GM23338 (cell line): Measurements from ENCODE around the gene RBM45. TPM values are rescaled to one million over a fixed set of nuclear protein-coding genes. Genes with fewer than 3 reads are reported as not detected.

ENCODE experiments used
- ATAC-seq: fragments of 200-7000 bp; cut with Tn5 transposase; 3 replicates; pipeline ENCODE4 v1.9.1; 2020
- DNase-seq: peaks from one replicate; pipeline ENCODE4 v3.0.0-alpha.2; 2015; ENCODE audit warnings: low spot score
- H2AFZ ChIP-seq: fragments of 200-600 bp; sonication (generic); 2 replicates; pipeline ENCODE4 v1.8.0; 2016; ENCODE audit warnings: antibody characterized with exemption, mild to moderate bottlenecking, moderate library complexity
- H3F3A ChIP-seq: fragments of 200-600 bp; sonication (generic); replicated peaks from 2 replicates; pipeline ENCODE4 v1.8.0; 2017; ENCODE audit warnings: antibody characterized with exemption, mixed run types, low read depth
- H3K27ac ChIP-seq: fragments of 200-600 bp; sonication (generic); 2 replicates; pipeline ENCODE4 v1.6.1; 2016; ENCODE audit warnings: low read depth
- H3K27me3 ChIP-seq: fragments of 200-600 bp; sonication (generic); 2 replicates; pipeline ENCODE4 v1.8.0; 2016; ENCODE audit warnings: mild to moderate bottlenecking, mixed run types, moderate library complexity; ENCODE audit not compliant: insufficient read depth
- H3K36me3 ChIP-seq: fragments of 200-600 bp; sonication (generic); 2 replicates; pipeline ENCODE4 v1.8.0; 2016; ENCODE audit warnings: mild to moderate bottlenecking; ENCODE audit not compliant: insufficient read depth
- H3K4me1 ChIP-seq: fragments of 200-600 bp; sonication (generic); 2 replicates; pipeline ENCODE4 v1.8.0; 2016; ENCODE audit warnings: mild to moderate bottlenecking, moderate library complexity; ENCODE audit not compliant: insufficient read depth
- H3K4me2 ChIP-seq: fragments of 200-600 bp; sonication (generic); 2 replicates; pipeline ENCODE4 v1.7.1; 2017; ENCODE audit warnings: mixed run types
- H3K4me3 ChIP-seq: fragments of 200-600 bp; sonication (generic); 2 replicates; pipeline ENCODE4 v1.6.1; 2016; ENCODE audit warnings: mixed run types
- H3K79me2 ChIP-seq: fragments of 200-600 bp; sonication (generic); replicated peaks from 2 replicates; pipeline ENCODE4 v1.8.0; 2017; ENCODE audit warnings: mild to moderate bottlenecking; ENCODE audit not compliant: insufficient read depth
- H3K9me2 ChIP-seq: fragments of 200-600 bp; sonication (generic); 2 replicates; pipeline ENCODE4 v1.8.0; 2017; ENCODE audit not compliant: insufficient read depth
- H4K20me1 ChIP-seq: fragments of 200-600 bp; sonication (generic); replicated peaks from 2 replicates; pipeline ENCODE4 v1.8.0; 2017; ENCODE audit warnings: mild to moderate bottlenecking; ENCODE audit not compliant: insufficient read depth
- H3K27ac Mint-ChIP-seq: 2 replicates; pipeline ENCODE4 v1.8.0; 2020; ENCODE audit warnings: inconsistent platforms, mild to moderate bottlenecking, moderate library complexity, mixed read lengths
- H3K27me3 Mint-ChIP-seq: 3 replicates; pipeline ENCODE4 v1.8.0; 2022; ENCODE audit warnings: low read depth, mild to moderate bottlenecking, moderate library complexity, mixed read lengths, inconsistent platforms; ENCODE audit not compliant: insufficient read depth, poor library complexity
- H3K36me3 Mint-ChIP-seq: 3 replicates; pipeline ENCODE4 v1.8.0; 2021; ENCODE audit warnings: low read depth, mild to moderate bottlenecking, inconsistent platforms, moderate library complexity, mixed read lengths
- H3K4me1 Mint-ChIP-seq: 3 replicates; pipeline ENCODE4 v1.8.0; 2020; ENCODE audit warnings: mild to moderate bottlenecking, inconsistent platforms, mixed read lengths
- H3K4me3 Mint-ChIP-seq: 3 replicates; pipeline ENCODE4 v1.8.0; 2021; ENCODE audit warnings: moderate library complexity, mild to moderate bottlenecking, inconsistent platforms, mixed read lengths
- H3K9me3 Mint-ChIP-seq: 3 replicates; pipeline ENCODE4 v1.8.0; 2020; ENCODE audit warnings: moderate library complexity, mild to moderate bottlenecking, inconsistent platforms, mixed read lengths
- JUNB ChIP-seq: IDR thresholded peaks from one replicate; pipeline ENCODE4 v1.6.1; 2016; ENCODE audit warnings: antibody characterized with exemption; ENCODE audit not compliant: unreplicated experiment
- ZNF462 ChIP-seq: fragments of 250-450 bp; sonication (Bioruptor Pico); IDR thresholded peaks from 2 replicates; pipeline ENCODE4 v1.5.0; 2020; ENCODE audit warnings: mild to moderate bottlenecking, moderate library complexity
- polyA plus RNA-seq: library from polyadenylated mRNA; unstranded; fragments of >200 nt; fragmentation: Nextera tagmentation; extraction: Ambion mirVana; gene quantifications from 2 replicates; pipeline ENCODE4 v1.2.1, GENCODE V29; 2016
- total RNA-seq: library from RNA; depleted of rRNA; stranded (reverse); fragments of >200 nt; shearing (Covaris generic); gene quantifications from 2 replicates; pipeline ENCODE4 v1.2.3, GENCODE V29; 2014

Gene RBM45
- total and polyA plus RNA-seq, 2 experiments from 2014 or later = 15.8 to 17.1 TPM

- Histone ChIP-seq H3K4me2 (no peak overlapping the region), H3K27me3 (no peaks in the 10 kb centered on the region), H3F3A (no peaks in the 10 kb centered on the region), H4K20me1 (no peaks in the 10 kb centered on the region), H3K27ac (no peak overlapping the region), H3K36me3 (no peaks in the 10 kb centered on the region), H3K9me2 (no peaks in the 10 kb centered on the region), H3K4me3 (no peak overlapping the region), H2AFZ (no peak overlapping the region), H3K79me2 (peaks cover 9% of the 10 kb centered on the region; the same call in 1 of the 2 replicates), H3K4me1 (no peaks in the 10 kb centered on the region)
- ATAC-seq (no peak), DNase-seq (no peak)
- Mint-ChIP-seq H3K4me1 (0 out of 3 replicates have a peak, but pooled peaks cover 3% of the 10 kb centered on the region), H3K9me3 (no peaks in the 10 kb centered on the region), H3K4me3 (no peak overlapping the region), H3K27ac (no peak overlapping the region), H3K27me3 (peaks cover 6% of the 10 kb centered on the region), H3K36me3 (no peaks in the 10 kb centered on the region)
- no peak for TF ChIP-seq JUNB
These were observed 2.2 kb downstream of the RBM45 start for GRCh38 chr2:178114462-178114861.

GRCh38 chr2:178115271-178115670 lies 3.0 kb downstream of the RBM45 start:
- Mint-ChIP-seq H3K36me3 (no peaks in the 10 kb centered on the region), H3K4me3 (no peak overlapping the region), H3K27ac (no peak overlapping the region), H3K9me3 (no peaks in the 10 kb centered on the region), H3K4me1 (0 out of 3 replicates have a peak, but pooled peaks cover 3% of the 10 kb centered on the region), H3K27me3 (peaks cover 6% of the 10 kb centered on the region)
- TF ChIP-seq ZNF462 (CRISPR knock-in tag) (no peak), JUNB (no peak)
- H3K9me2 ChIP-seq = no peaks in the 10 kb centered on the region
- no peaks in the 10 kb centered on the region for H3K36me3 ChIP-seq
- no peak for DNase-seq
- no peak overlapping the region for H3K4me3 ChIP-seq
- H3K79me2 ChIP-seq = peaks cover 9% of the 10 kb centered on the region; the same call in 1 of the 2 replicates
- no peaks in the 10 kb centered on the region for H3F3A ChIP-seq
- no peak overlapping the region for H3K4me2 ChIP-seq
- H2AFZ ChIP-seq = no peak overlapping the region
- H4K20me1 ChIP-seq = no peaks in the 10 kb centered on the region
- no peaks in the 10 kb centered on the region for H3K27me3 ChIP-seq
- no peaks in the 10 kb centered on the region for H3K4me1 ChIP-seq
- no peak overlapping the region for H3K27ac ChIP-seq
- no peak for ATAC-seq
